Measurements from ENCODE around the gene VPS9D1. TPM values are rescaled to one million over a fixed set of nuclear protein-coding genes. Genes with fewer than 3 reads are reported as not detected.
A peak's percentile ranks its signal among the peaks of the same experiment; 100 is the strongest.
"Not testable (repeated sequence)": the region's sequence is repeated elsewhere in the genome, so short reads cannot be mapped to it uniquely, and the experiment has no call there.

Gene VPS9D1
- polyA plus RNA-seq, 1 experiment: 15.6 TPM

- no peak for TF ChIP-seq CTCF (IDR thresholded peaks at IDR 0.05; ENCODE audit: insufficient read depth, low read depth, low read length)
- POLR2A ChIA-PET: interaction anchor here (0.6 kb wide), 2 partner anchors 124 to 236 kb away, joined by 3 to 9 read pairs; no protein-coding TSS in a partner anchor
- Histone ChIP-seq H3K27me3 (ENCODE audit: control insufficient read depth, insufficient read depth, low read length) (no peaks in the 10 kb centered on the region), H3K4me3 (ENCODE audit: low read depth, low read length) (peak within 1 kb of the TSS; percentile 94), H3K36me3 (ENCODE audit: control insufficient read depth, insufficient read depth, low read length) (peaks cover 9% of the 10 kb centered on the region)
- DNase-seq (ENCODE audit: low read depth): peak; percentile 25
- CTCF ChIA-PET: interaction anchor here (0.7 to 1.4 kb wide), 2 partner anchors 13 to 20 kb away, joined by 4 to 8 read pairs; no protein-coding TSS in a partner anchor
Measured at GRCh38 chr16:89686520-89687091, 34.1 kb downstream of the VPS9D1 start, which contains the start of gene CDK10. Gene CDK10, plus strand, starts transcription at chr16:89686689. Its CDS starts 22 bp downstream, at chr16:89686711.

GRCh38 chr16:89685916-89686315 is 34.8 kb downstream of the VPS9D1 start:
- POLR2A ChIA-PET: interaction anchor here (0.6 kb wide), 1 partner anchor 237 kb away, joined by 9 read pairs; no protein-coding TSS in a partner anchor
- Histone ChIP-seq H3K27me3 (ENCODE audit: control insufficient read depth, insufficient read depth, low read length) (no peaks in the 10 kb centered on the region), H3K36me3 (ENCODE audit: control insufficient read depth, insufficient read depth, low read length) (peaks cover 3% of the 10 kb centered on the region), H3K4me3 (ENCODE audit: low read depth, low read length) (no peak overlapping the region; the same call in 1 of the 2 replicates)
- CTCF ChIA-PET: interaction anchor here (0.7 to 1.4 kb wide), 2 partner anchors 14 to 20 kb away, joined by 4 to 8 read pairs; no protein-coding TSS in a partner anchor
- no peak for TF ChIP-seq CTCF (IDR thresholded peaks at IDR 0.05; ENCODE audit: insufficient read depth, low read depth, low read length)
- no peak for DNase-seq (ENCODE audit: low read depth)

- H3K4me3 ChIP-seq (ENCODE audit: low read depth, low read length): no peak overlapping the region
- POLR2A ChIA-PET: no interaction called here
- TF ChIP-seq CTCF (IDR thresholded peaks at IDR 0.05; ENCODE audit: insufficient read depth, low read depth, low read length): no peak
- no peaks in the 10 kb centered on the region for H3K27me3 ChIP-seq (ENCODE audit: control insufficient read depth, insufficient read depth, low read length)
- CTCF ChIA-PET: interaction anchor here (0.6 kb wide), 1 partner anchor 37 kb away, joined by 4 read pairs; no protein-coding TSS in a partner anchor
- no peak for DNase-seq (ENCODE audit: low read depth)
- no peaks in the 10 kb centered on the region for H3K36me3 ChIP-seq (ENCODE audit: control insufficient read depth, insufficient read depth, low read length)
Measured at GRCh38 chr16:89678258-89678657, 42.4 kb downstream of the VPS9D1 start.

GRCh38 chr16:89672177-89672941 is 48.3 kb downstream of the VPS9D1 start:
- no peak for TF ChIP-seq CTCF (IDR thresholded peaks at IDR 0.05; ENCODE audit: insufficient read depth, low read depth, low read length)
- H3K27me3 ChIP-seq (ENCODE audit: control insufficient read depth, insufficient read depth, low read length): no peaks in the 10 kb centered on the region
- POLR2A ChIA-PET: no interaction called here
- no peak for DNase-seq (ENCODE audit: low read depth)
- no peak overlapping the region for H3K4me3 ChIP-seq (ENCODE audit: low read depth, low read length)
- CTCF ChIA-PET: interaction anchor here (0.9 to 1.3 kb wide), 2 partner anchors 27 to 31 kb away, joined by 3 to 6 read pairs; no protein-coding TSS in a partner anchor
- H3K36me3 ChIP-seq (ENCODE audit: control insufficient read depth, insufficient read depth, low read length): peaks cover 1% of the 10 kb centered on the region; the same call in 1 of the 2 replicates

GRCh38 chr16:89671565-89671964 is 49.1 kb downstream of the VPS9D1 start:
- CTCF ChIA-PET: interaction anchor here (1.2 to 1.3 kb wide), 3 partner anchors 28 to 98 kb away, joined by 3 to 6 read pairs (median 4); no protein-coding TSS in a partner anchor
- DNase-seq (ENCODE audit: low read depth); H3K27me3 ChIP-seq (ENCODE audit: control insufficient read depth, insufficient read depth, low read length); H3K4me3 ChIP-seq (ENCODE audit: low read depth, low read length); H3K36me3 ChIP-seq (ENCODE audit: control insufficient read depth, insufficient read depth, low read length): not testable (repeated sequence)
- POLR2A ChIA-PET: interaction anchor here (0.6 kb wide), 2 partner anchors 14 to 38 kb away, joined by 3 read pairs; partner anchors contain the start of genes CHMP1A and SPATA33

Data from BJ (cell line).